Measurements from ENCODE around the gene UBE2O.

The UBE2O gene

GRCh38 chr17:76469076-76469990 lies 16.4 kb upstream of the UBE2O start:
- TF ChIP-seq EZH2phosphoT487 (IDR thresholded peaks at IDR 0.05; ENCODE audit: low read depth) (no peak), CTCF (IDR thresholded peaks at IDR 0.05; ENCODE audit: low read depth, low read length) (no peak)
- H3K4me2 ChIP-seq (ENCODE audit: low read length), result no peak overlapping the region
- no peaks in the 10 kb centered on the region for H3K36me3 ChIP-seq (replicated peaks; ENCODE audit: low read depth, low read length)
- no peaks in the 10 kb centered on the region for H3K27me3 ChIP-seq (ENCODE audit: low read depth, low read length)
- peaks cover 11% of the 10 kb centered on the region for H3K4me1 ChIP-seq (ENCODE audit: low read length)
- no peak overlapping the region for H3K9ac ChIP-seq (ENCODE audit: low read length)
- H3K9me3 ChIP-seq (ENCODE audit: insufficient read depth, low read length), result no peaks in the 10 kb centered on the region
- H2AFZ ChIP-seq (ENCODE audit: low read depth, low read length), result no peak overlapping the region
- no peaks in the 10 kb centered on the region for H3K79me2 ChIP-seq (ENCODE audit: low read length)
- H4K20me1 ChIP-seq (ENCODE audit: insufficient read depth, low read length), result no peaks in the 10 kb centered on the region
- H3K27ac ChIP-seq (ENCODE audit: low read length), result no peak overlapping the region
- H3K4me3 ChIP-seq (ENCODE audit: low read length), result no peak overlapping the region

- H3K36me3 ChIP-seq (replicated peaks; ENCODE audit: low read depth, low read length), result no peaks in the 10 kb centered on the region
- no peaks in the 10 kb centered on the region for H3K9me3 ChIP-seq (ENCODE audit: insufficient read depth, low read length)
- no peak overlapping the region for H2AFZ ChIP-seq (ENCODE audit: low read depth, low read length)
- no peaks in the 10 kb centered on the region for H3K27me3 ChIP-seq (ENCODE audit: low read depth, low read length)
- H4K20me1 ChIP-seq (ENCODE audit: insufficient read depth, low read length), result no peaks in the 10 kb centered on the region
- no peak for TF ChIP-seq CTCF (IDR thresholded peaks at IDR 0.05; ENCODE audit: low read depth, low read length)
- no peak for TF ChIP-seq EZH2phosphoT487 (IDR thresholded peaks at IDR 0.05; ENCODE audit: low read depth)
- H3K79me2 ChIP-seq (ENCODE audit: low read length), result no peaks in the 10 kb centered on the region
- no peak overlapping the region for H3K9ac ChIP-seq (ENCODE audit: low read length)
- H3K4me2 ChIP-seq (ENCODE audit: low read length), result no peak overlapping the region
- no peak overlapping the region for H3K4me3 ChIP-seq (ENCODE audit: low read length)
- no peak overlapping the region for H3K27ac ChIP-seq (ENCODE audit: low read length)
- peaks cover 11% of the 10 kb centered on the region for H3K4me1 ChIP-seq (ENCODE audit: low read length)
Observed at GRCh38 chr17:76468634-76469010, 15.7 kb upstream of the UBE2O start.

GRCh38 chr17:76467809-76468633 lies 15.1 kb upstream of the UBE2O start:
- Histone ChIP-seq H3K27ac (ENCODE audit: low read length) (no peak overlapping the region), H3K4me2 (ENCODE audit: low read length) (no peak overlapping the region), H3K4me3 (ENCODE audit: low read length) (no peak overlapping the region), H3K4me1 (ENCODE audit: low read length) (peaks cover 11% of the 10 kb centered on the region), H3K9ac (ENCODE audit: low read length) (no peak overlapping the region), H3K79me2 (ENCODE audit: low read length) (no peaks in the 10 kb centered on the region), H4K20me1 (ENCODE audit: insufficient read depth, low read length) (no peaks in the 10 kb centered on the region), H3K27me3 (ENCODE audit: low read depth, low read length) (no peaks in the 10 kb centered on the region), H3K9me3 (ENCODE audit: insufficient read depth, low read length) (no peaks in the 10 kb centered on the region), H3K36me3 (replicated peaks; ENCODE audit: low read depth, low read length) (no peaks in the 10 kb centered on the region), H2AFZ (ENCODE audit: low read depth, low read length) (no peak overlapping the region)
- TF ChIP-seq EZH2phosphoT487 (IDR thresholded peaks at IDR 0.05; ENCODE audit: low read depth) (no peak), CTCF (IDR thresholded peaks at IDR 0.05; ENCODE audit: low read depth, low read length) (no peak)

- Histone ChIP-seq H3K4me2 (ENCODE audit: low read length) (no peak within 1 kb of the TSS), H3K9ac (ENCODE audit: low read length) (no peak within 1 kb of the TSS), H2AFZ (ENCODE audit: low read depth, low read length) (no peak within 1 kb of the TSS), H3K36me3 (replicated peaks; ENCODE audit: low read depth, low read length) (no peaks in the 10 kb centered on the region), H3K27ac (ENCODE audit: low read length) (no peak within 1 kb of the TSS), H3K4me3 (ENCODE audit: low read length) (no peak within 1 kb of the TSS), H4K20me1 (ENCODE audit: insufficient read depth, low read length) (no peaks in the 10 kb centered on the region), H3K79me2 (ENCODE audit: low read length) (no peaks in the 10 kb centered on the region), H3K9me3 (ENCODE audit: insufficient read depth, low read length) (no peaks in the 10 kb centered on the region), H3K27me3 (ENCODE audit: low read depth, low read length) (no peaks in the 10 kb centered on the region), H3K4me1 (ENCODE audit: low read length) (peaks cover 11% of the 10 kb centered on the region)
- TF ChIP-seq EZH2phosphoT487 (IDR thresholded peaks at IDR 0.05; ENCODE audit: low read depth) (no peak), CTCF (IDR thresholded peaks at IDR 0.05; ENCODE audit: low read depth, low read length) (no peak)
Observed at GRCh38 chr17:76467366-76467765, 14.4 kb upstream of the UBE2O start, which contains the start of gene AANAT. TSS of gene AANAT (plus strand) at chr17:76467603. CDS start at chr17:76468747, 1,144 bp downstream.
